GM13976 (cell line): Measurements from ENCODE around the gene EPS15.
"Not testable (repeated sequence)": the region's sequence is repeated elsewhere in the genome, so short reads cannot be mapped to it uniquely, and the experiment has no call there.

Source experiments
- DNase-seq: peaks from one replicate; pipeline ENCODE4 v3.0.0; 2012; ENCODE audit warnings: low spot score
- CTCF ChIP-seq: IDR thresholded peaks from 2 replicates; pipeline ENCODE4 v1.5.1; 2012; ENCODE audit warnings: borderline replicate concordance, mild to moderate bottlenecking; ENCODE audit not compliant: insufficient read depth; ENCODE audit errors: extremely low read depth, missing control alignments, control extremely low read depth
- in situ Hi-C: fragments of 300-500 bp; cut with MboI; formaldehyde crosslinking; loops from one replicate; pipeline ENCODE4 v1.12.0; 2022; ENCODE audit warnings: low sequenced_read_pairs, mixed read lengths, inconsistent platforms; ENCODE audit not compliant: unreplicated experiment

EPS15 gene

DNA sequence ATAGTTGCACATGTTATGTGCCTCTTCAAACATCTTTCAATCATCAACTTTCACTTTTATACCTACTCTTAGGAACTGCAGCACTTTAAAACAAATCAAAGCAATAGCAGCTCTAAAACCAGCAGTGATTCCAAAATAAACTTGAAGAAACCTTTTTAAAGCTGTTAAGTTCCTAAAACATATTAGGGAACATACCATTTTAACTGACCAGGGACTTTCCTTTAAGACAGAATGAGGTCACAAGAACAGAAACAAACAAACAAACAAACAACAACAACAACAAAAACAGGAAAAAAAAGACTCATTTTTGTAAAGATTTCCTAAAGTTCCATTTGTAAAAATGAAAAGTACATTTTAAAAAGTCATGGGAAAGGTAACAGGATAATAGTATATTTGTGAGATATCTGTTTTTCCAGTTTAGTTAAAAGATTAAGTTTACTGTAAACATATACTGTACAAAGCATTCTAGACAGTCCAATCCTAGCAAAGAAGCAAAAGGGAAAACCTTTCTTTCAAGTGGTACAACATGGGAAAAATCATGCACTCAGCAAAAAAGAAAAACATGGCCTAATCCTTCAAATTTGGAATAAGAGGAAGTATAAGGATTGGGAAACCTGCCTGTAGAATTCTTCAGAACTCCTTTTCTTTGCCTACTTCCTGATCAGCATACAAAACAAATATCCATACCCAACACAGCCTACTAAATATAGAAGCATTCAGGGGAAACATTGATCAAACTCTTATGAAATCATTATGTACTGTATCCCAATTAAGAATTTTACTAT lies 45.5 kb downstream of the EPS15 start:
- no peak for TF ChIP-seq CTCF
- DNase-seq, result no peak
- in situ Hi-C loops, result no loop called here

- no peak for DNase-seq
- TF ChIP-seq CTCF, result no peak
- in situ Hi-C loops, result no loop called here
Measured at GRCh38 chr1:51472359-51472758, 46.7 kb downstream of the EPS15 start.

GRCh38 chr1:51469518-51469917 lies 49.5 kb downstream of the EPS15 start:
- no peak for TF ChIP-seq CTCF
- in situ Hi-C loops, result no loop called here
- no peak for DNase-seq

DNA sequence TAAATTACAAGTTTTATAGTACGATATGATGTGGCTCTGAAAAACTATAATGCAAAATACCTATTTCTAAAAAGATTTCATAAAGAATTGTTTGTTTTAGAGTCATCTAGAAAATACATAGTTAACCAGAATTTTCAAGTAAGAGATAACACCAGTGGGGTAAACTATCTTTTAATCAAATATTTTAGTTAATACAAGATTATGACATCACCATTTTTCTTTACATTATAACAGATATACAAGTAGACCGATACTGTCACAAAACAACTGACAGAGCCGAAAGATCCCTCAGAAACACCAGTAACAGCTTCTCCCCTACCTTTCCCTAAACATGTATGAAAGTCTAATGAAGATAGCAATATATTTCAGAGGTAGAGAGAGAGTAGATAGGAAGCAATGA lies 54.2 kb downstream of the EPS15 start:
- DNase-seq, result no peak
- no peak for TF ChIP-seq CTCF
- in situ Hi-C loops, result no loop called here

- no peak for TF ChIP-seq CTCF
- no peak for DNase-seq
- in situ Hi-C loops, result no loop called here
Measured at GRCh38 chr1:51463561-51463960, 55.5 kb downstream of the EPS15 start.

GRCh38 chr1:51462289-51462688 lies 56.8 kb downstream of the EPS15 start:
- DNase-seq, in situ Hi-C loops: not testable (repeated sequence)

DNA sequence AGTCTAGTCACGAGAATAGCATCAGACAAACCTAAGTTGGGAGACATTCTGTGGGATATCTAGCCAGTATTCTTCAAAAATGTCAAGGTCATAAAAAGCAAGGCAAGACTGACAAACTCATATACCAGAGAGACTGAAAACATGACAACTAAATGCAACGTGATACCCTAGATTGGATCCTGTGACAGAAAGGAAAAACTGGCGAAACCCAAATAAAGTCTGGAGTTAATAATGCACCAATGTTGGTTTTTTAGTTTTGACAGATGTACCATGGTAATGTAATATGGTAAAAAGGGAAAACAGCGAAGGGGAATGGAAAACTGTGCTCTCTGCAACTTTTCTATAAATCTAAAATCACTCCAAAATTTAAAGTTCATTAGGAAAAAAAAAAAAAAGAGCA lies 64.5 kb downstream of the EPS15 start:
- no peak for TF ChIP-seq CTCF

More for the DNA sequence above, 64.5 kb downstream of the EPS15 start:
- in situ Hi-C loops, result no loop called here
- DNase-seq, result no peak
